GM21423 (cell line): ENCODE results near the gene INPP5B.

Experiments
- ATAC-seq: cut with Tn5 transposase; IDR thresholded peaks from one replicate; pipeline ENCODE4 v1.9.1; 2021; ENCODE audit warnings: mild to moderate bottlenecking, moderate library complexity; ENCODE audit not compliant: unreplicated experiment

INPP5B gene

GRCh38 chr1:37845049-37845646 lies 101.7 kb downstream of the INPP5B start:
- no peak for ATAC-seq

- no peak for ATAC-seq
Observed at GRCh38 chr1:37844536-37844935, 102.3 kb downstream of the INPP5B start.

DNA sequence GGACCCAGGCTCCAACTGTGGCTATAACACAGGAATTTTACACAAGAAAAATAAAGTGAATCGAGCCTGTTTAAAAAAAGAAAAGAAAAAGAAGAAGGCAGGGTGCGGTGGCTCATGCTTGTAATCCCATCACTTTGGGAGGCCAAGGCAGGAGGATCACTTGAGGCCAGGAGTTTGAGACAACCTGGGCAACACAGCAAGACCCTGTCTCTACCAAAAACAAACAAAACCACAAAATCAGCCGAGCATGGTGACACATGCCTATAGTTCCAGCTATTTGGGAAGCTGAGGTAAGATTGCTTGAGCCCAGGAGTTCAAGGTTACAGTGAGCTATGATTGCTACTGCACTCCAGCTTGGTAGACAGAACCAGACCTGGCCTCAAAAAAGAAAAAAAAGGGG lies 105.2 kb downstream of the INPP5B start:
- ATAC-seq, result no peak

GRCh38 chr1:37840711-37841110 lies 106.1 kb downstream of the INPP5B start:
- ATAC-seq, result no peak

GRCh38 chr1:37839676-37840075 lies 107.2 kb downstream of the INPP5B start:
- no peak for ATAC-seq

GRCh38 chr1:37836788-37837187 lies 110.1 kb downstream of the INPP5B start:
- no peak for ATAC-seq

DNA sequence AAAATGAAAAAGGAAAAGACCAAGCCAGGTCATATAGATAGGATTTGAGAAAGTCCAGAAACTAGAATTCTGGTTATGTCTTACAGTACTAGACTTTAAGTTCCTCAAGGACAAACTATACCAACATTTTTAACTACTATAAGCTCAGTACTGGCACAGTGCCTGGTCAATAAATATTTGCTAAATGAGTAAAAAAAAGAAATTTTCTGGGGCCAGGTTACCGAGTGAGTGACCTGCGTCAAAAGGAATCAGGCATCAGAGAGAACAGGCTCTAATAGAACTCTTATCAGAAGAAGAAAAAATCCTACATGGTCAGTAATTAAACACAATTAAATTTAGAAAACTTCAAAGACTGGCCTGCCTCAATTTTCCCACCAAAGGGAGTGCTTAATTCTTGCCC lies 115.0 kb downstream of the INPP5B start:
- no peak for ATAC-seq

DNA sequence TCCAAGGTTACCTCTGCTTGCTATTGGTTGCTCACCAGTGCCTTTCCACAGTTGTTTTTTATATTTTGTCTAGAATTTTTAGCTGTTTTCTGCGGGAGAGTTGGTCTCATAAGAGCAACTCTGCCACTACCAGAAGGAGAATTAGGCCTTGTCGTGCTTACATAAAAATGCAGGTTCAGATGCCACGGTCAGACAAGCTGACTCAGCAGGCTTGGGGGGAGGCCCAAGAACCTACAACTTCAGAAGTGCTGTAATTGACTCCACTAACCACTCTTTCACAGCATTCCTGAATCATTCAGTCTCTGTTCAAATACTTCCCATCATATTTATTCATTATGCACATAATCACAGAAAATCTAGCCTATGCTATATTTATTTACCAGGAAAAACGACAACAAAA lies 115.7 kb downstream of the INPP5B start:
- ATAC-seq, result no peak

DNA sequence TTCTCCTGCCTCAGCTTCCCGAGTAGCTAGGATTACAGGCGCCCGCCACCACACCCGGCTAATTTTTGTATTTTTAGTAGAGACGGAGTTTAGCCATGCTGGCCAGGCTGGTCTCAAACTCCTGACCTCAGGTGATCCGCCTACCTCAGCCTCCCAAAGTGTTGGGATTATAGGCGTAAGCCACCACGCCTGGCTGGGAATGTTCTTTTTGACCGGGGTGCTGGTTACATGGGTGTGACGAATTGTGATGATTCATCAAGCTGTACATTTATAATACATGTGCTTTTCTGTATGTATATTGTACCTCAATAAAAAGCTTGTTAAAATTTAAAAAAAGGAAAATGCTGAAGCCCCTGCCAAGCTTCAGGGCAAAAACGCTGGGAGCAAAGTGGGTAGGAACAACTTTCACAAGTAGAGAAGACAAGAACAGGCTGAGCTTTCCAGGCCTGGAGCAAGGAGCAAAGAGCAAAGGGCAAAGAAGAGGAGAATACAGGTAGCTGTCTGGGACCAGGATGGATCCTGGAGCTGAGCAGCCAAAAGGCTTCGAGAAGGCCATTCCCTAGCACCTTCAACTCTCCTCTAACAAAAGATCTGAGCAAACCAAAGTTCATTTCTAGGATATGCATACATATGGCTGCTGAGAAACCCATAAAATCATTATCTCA lies 118.3 kb downstream of the INPP5B start:
- ATAC-seq, result no peak

- ATAC-seq, result no peak
Observed at GRCh38 chr1:37825506-37825905, 121.3 kb downstream of the INPP5B start.

- ATAC-seq, result no peak
Observed at GRCh38 chr1:37824001-37824400, 122.9 kb downstream of the INPP5B start.

- ATAC-seq, result no peak
Observed at GRCh38 chr1:37822906-37823815, 123.7 kb downstream of the INPP5B start.

DNA sequence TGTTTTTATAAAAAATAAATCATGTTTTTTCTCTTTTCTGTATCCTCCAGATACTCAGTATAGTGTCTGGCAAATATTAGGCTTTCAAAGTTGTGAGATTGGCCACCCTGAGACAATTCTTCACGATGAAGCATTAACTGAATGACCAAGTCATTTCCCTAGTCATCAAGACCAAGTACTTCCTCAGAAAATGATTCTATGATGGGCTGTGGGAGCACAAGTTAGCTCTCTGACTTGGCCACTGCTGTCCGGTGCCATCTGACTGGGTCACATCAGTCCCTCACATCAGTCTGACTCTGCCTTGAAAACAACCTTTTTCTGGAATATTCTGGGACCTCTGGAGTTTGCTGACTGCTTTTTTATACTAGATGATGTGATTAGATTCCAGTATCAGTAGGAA lies 125.4 kb downstream of the INPP5B start:
- no peak for ATAC-seq

GRCh38 chr1:37817481-37817880 lies 129.4 kb downstream of the INPP5B start:
- no peak for ATAC-seq

DNA sequence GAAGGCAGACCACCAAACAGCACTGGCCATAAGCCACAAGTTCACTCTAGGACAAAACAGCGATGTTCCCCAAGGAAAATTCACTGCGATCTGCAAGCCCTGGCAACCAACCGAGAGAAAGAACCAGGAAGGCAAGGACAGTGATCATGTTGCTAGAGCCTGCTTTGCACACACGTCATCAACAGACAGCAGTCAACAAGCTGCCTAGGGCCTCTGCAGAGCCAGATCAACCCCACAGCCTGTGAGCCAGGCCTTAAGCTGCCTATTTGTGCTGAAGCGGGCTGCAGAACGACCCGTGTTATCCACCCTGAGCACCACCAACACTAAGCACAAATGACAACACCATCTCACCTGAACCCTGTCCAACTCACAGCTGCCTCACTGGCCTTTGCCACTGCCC lies 132.6 kb downstream of the INPP5B start:
- ATAC-seq, result no peak

DNA sequence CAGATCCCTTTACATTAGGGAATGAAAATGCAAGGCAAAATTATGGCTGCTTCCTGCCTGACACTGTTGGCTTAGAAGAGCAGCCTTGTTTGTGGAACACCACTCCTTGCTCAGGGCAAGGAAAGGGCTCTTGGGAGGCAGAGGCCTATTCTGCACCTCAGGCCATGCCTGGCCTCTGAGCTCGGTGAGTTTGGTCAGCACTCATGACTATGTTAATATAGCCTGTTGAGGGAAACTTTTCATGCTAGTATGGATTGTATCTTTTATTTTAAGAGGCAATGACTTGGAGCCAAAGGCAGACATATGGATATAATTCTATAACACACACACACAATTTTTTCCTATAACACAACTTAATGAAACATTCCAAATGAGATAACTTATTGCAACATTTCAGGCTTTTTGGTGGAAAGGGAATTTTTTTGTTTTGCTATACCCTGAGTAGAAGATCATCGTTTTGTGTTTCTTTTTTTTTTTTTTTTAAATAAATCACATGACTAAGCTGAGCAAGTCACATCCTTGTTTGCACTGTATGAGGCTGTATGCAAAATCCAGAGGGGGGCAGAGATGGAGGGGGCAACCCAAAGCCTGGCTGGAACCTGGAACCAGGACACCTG lies 133.2 kb downstream of the INPP5B start:
- no peak for ATAC-seq

DNA sequence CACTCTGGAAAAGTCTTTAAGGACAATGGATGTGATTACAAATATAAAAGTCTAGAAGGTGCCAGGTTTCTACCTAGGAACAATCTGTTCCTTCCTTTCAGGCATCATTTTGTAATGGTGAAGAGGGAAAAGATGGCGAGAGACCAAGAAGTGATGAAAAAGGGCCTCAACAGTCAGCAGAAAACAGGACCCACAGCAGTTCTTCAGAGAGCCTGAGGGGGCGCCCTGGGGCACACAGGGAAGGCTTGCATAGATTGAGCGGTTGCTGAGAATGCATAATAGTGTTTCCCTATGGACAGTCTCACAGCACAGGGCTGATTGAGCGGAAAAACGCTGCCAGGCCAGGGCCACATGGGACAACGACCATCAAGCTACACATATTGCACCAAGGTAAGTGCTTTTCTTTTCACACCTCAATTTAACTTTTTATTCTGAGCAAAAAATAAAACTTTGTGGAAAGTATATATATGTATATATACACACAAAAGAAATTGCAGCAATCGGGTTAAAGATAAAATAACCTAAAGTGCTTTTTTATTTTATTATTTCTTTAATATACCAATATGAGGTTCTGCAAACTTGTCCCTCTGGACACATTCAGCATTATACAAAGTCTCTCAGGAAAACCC lies 135.7 kb downstream of the INPP5B start:
- no peak for ATAC-seq
